Medulla oblongata (tissue), 1 donor: Measurements from ENCODE around the gene BCR.

Experiments
- DNase-seq: peaks from one replicate; pipeline ENCODE4 v3.0.0-alpha.2; 2015; ENCODE audit errors: extremely low spot score

The BCR gene

DNA sequence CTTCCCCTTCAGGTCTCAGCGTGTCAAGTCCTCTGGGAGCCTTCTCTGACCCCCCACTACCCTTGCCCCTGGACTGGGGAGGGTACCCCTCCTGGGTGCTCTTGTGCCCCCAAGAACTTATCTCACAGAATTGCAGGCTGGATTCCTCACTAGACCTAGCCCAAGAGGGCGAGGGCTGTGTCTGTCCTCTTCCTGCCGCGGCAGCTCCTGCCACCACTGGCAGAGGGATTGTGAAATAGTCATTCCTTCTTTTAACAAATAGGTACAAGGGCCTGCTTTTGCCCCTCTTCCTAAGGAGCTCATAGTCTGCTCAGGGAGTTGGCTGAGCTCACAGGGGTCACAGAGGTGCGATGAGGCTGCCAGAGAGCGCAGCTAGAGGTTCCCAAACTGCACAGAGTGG, 29.5 kb upstream of the BCR start:
- DNase-seq, result no peak

DNA sequence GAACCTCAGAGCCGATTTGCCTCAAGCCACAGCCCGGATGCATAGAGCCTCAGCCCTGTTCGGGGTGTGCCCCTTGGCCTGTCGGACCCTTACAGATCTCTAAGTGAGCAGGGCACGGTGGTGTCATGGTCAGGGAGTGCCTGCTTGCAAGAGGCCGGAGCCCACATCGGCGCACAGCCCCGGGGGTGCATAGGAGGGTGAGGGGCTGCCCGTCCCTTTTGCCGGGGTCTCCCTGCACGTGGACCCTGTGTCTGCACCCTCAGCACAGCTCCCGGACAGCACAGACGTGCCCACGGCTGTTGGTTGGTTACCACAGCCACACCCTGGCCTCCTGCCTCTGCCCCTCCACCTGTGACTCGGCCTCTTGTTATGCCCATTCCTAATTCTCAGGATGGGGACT, 28.5 kb upstream of the BCR start:
- DNase-seq, result no peak

- DNase-seq, result no peak
Observed at GRCh38 chr22:23152238-23153114, 27.8 kb upstream of the BCR start.

DNA sequence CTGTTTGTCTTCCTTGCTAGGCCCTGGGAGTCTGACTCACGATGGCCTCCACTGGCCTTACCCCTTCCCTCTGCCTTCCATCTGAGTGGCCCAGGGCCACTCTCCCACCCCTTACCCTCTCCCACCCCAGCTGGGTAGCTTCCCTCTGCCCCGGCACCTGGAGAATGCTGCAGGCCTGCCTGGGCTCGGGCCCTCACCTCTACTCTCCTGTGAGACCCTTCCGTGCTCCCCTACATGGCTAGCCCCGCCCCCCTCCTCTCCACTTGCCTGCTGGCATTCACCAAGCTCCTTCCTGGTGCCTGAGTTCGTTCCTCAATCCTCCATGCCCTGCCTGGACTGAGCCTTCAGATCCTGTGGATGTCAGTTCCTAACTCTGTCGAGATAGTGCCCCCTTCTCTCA, 26.3 kb upstream of the BCR start:
- no peak for DNase-seq

GRCh38 chr22:23154461-23154860, 25.8 kb upstream of the BCR start:
- DNase-seq, result no peak

DNA sequence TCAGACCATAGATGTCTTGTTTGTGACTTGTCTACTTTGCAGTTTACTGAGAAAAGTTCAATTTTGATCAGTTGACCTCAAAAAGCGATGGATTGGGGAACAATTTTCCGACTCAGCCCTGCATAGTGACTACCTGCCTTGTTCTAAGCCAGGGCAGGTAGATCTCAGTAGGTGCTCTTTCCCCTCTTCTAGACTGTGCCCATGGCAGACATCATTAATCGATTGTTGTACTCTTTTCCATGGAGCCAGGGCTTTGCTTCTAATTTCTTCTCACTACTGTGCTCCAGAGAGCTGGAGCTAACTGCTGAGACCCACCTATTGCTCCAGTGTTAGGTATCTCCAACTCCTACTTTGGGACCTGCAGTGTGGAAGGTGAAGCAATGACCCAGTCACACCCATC, 25.2 kb upstream of the BCR start:
- no peak for DNase-seq

DNA sequence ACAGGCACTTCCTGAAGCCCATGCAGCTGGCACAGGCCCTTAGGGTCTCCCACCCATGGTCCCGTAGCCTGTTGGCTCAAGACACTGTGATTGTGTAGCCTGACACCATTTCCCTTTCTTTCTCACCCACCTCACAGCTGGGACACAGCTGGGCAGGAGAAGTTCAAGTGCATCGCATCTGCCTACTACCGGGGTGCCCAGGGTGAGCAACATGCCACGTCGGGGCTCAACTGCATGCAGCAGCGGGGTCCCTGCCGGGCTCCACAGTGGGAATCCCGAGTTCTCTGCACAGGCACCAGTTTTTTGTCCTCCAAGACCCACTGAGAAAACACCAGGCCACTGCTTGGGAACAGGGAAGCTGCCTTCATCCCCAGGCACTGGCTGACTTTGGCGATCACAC, 24.5 kb upstream of the BCR start:
- DNase-seq, result no peak

- no peak for DNase-seq
Observed at GRCh38 chr22:23156286-23156685, 24.0 kb upstream of the BCR start.

GRCh38 chr22:23157560-23158515, 22.5 kb upstream of the BCR start:
- DNase-seq, result no peak

DNA sequence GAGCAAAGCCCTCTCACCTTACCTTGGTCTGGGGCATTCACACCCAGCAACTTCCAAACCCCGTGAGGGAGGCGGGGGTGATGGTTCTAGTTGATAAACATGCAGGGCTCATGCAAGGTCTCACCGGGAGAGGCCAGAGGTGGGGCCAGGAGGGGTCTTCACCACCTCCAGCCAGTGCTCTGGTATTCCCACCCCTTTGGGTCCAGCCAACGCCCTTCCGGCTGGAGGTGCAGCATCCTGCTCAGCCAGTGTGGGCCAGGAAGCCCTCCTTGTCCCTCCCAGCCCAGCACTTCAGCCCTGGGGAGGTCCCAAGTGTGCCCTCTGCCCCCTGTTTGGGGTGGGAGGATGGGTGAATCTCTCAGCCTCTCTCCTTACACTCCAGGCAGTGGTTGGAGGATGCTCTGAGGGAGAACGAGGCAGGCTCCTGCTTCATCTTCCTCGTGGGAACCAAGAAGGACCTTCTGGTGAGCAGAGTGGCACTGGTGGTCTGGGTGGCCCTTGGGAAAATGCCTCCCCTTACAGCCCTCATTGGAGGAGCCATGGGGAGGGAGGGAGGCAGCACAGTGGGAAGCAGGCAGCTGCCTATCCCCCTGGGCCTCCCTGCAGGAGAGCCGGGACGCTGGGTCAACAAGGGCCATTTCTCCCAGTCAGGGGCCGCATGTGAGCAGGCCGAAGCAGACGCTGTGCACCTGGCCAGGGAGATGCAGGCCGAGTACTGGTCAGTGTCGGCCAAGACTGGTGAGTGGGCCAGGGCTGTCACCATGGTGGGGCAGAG, 21.6 kb upstream of the BCR start:
- DNase-seq, result no peak

GRCh38 chr22:23159291-23159630, 21.0 kb upstream of the BCR start:
- DNase-seq, result no peak

DNA sequence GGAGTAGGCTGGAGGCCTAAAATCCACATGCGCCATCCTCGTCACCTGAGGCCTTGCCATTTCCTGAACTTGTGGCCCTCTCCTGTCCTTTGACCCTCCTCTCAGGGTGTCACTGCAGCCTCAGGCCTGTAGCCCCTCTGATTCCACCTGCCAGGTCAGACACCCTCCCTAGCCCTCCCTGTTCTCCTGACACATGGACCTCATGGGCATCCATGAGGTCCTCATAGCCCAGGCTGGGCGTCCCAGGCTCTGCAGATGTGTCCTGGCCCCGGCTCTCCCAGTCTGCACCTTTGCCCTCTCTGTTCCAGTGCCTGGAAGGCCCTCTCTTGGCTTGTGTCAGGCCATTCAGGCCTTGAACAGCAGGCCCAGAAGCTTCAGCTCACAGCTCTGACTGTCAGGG, 19.3 kb upstream of the BCR start:
- no peak for DNase-seq

DNA sequence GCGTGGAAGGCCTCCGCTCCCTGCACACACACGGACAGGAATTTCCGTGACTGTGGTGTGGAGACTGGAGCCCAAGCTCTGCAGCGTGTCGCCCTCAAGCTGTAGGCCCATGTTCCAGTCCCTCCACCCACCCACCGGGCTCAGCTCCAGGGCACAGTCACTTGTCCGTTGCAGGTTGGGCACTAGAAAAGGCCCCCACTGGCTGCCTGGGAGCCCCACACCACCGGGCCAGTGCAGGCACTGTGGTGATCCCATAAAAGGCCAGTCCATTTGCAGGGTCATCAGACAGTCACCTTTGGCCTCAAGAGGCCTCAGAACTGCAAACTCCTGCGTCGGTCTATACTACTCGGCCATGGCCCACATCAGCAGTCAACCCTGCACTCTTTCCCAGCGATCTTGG, 18.7 kb upstream of the BCR start:
- no peak for DNase-seq

DNA sequence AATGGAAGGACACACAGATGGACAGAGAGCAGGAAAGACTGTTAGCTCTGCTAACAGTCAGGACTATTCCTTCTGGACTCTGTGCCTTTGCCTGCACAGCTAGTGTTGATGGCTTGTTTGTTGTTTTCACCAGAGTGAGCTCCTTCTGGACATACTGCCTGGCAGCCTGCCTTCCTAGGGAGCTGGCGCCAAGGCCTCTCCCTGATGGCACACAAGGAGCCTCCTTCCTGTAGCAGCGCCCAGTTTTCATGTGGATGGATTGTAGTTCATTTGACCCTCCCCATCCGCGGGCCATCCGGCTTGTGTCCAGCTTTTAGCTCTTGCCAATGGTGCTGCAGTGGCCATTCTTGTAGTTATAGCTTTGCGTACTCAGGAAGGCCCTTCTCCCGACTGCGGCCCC, 16.6 kb upstream of the BCR start:
- DNase-seq, result peak; percentile 89

GRCh38 chr22:23164091-23164490, 16.2 kb upstream of the BCR start:
- no peak for DNase-seq

GRCh38 chr22:23166042-23166831, 14.1 kb upstream of the BCR start:
- no peak for DNase-seq

DNA sequence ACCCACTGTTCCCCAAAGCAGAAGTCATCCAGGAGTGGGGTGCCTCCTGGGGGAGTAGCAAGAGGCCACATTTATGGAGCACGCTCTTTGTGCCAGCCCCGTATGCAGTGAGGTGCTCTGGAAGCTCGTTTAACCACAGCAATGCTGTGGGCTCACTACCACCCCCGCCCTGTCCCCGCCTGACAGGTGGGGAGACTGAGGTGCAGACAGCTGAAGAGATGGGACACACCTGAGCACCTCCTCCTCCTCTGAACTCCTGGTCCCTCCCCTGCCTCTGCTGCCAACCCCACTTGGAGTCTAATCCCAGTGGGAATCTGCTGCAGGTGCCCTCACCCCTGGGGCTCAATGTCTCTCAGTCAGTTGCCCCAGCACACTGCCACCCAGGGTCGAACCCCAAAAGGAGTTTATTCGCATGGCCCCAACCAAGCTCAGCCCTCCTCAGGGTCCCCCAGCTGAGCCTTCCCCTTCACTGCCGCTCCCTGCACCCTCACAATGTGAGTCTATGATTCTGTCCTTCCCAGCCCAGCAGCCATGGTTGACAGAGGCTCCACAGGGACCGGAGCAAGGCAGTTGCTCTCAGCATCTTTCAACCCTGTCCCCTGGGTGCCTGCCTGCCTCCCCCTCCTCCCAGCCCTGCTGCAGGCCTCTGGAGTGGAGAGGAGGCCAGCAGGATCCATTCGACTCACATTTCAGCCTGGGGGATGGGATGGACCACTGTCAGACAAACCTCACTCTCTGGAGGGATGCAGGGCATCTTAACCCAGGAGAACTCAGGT, 13.3 kb upstream of the BCR start:
- DNase-seq, result no peak

DNA sequence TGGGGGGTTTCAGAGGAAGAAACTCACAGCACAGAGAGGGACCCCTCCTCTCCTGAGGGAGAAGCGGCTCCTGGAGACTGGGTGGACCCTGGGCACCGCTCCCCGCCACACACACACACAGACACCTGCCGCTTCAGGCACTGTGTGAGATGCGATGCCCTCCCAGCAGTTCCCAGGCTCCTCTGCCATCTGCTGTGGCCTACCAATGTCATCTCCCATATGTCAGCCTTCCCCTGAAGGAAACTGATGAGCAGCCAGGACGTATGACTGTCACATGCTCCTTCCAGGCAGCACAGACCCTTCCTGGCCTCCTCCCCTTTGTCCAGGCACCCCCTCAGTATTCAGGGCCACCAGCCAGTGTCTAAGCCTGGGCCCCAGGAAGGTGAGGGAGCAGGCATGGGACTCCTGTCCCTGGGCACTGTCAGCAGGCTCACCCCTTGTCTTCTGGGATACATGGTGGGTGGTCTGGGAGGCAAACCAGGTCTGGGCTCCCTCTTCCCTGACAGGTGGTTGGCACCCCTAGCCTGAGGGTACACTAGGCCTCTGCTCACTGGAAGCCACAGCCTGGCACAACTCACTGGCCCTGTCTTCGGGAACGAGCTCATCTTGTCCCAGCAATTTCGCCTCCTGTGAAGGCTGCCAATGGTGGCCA, 11.8 kb upstream of the BCR start:
- no peak for DNase-seq

GRCh38 chr22:23169043-23169406, 11.3 kb upstream of the BCR start:
- DNase-seq, result no peak
